ENCODE data around the gene SULT6B1.

GRCh38 chr2:37192551-37192950 lies 4.1 kb upstream of the SULT6B1 start:
- TF ChIP-seq POLR2AphosphoS5 (IDR thresholded peaks at IDR 0.05; ENCODE audit: borderline replicate concordance, low read depth, low read length) (no peak), EZH2 (IDR thresholded peaks at IDR 0.05) (no peak), FOXP2 (optimal IDR thresholded peaks at IDR 0.05; ENCODE audit: control extremely low read depth, extremely low read length, insufficient read depth) (no peak)

Data from SK-N-MC (cell line).